G401 (cell line): ENCODE results near the gene RHOH. TPM values are rescaled to one million over a fixed set of nuclear protein-coding genes. Genes with fewer than 3 reads are reported as not detected.

Source experiments
- DNase-seq: peaks from one replicate; pipeline ENCODE4 v3.0.0-alpha.2; 2015; ENCODE audit warnings: low spot score
- in situ Hi-C: cut with HindIII; loops from 2 replicates; pipeline ENCODE4 v1.10.0; 2016; ENCODE audit warnings: low sequenced_read_pairs, mixed read lengths
- total RNA-seq: library from RNA; depleted of rRNA; stranded (reverse); fragments of >200 nt; shearing (Covaris generic); gene quantifications from 2 replicates; pipeline ENCODE4 v1.2.3, GENCODE V29; 2014

Gene RHOH
- total RNA-seq, 1 experiment from 2014 or later, result 48.6 TPM

DNA sequence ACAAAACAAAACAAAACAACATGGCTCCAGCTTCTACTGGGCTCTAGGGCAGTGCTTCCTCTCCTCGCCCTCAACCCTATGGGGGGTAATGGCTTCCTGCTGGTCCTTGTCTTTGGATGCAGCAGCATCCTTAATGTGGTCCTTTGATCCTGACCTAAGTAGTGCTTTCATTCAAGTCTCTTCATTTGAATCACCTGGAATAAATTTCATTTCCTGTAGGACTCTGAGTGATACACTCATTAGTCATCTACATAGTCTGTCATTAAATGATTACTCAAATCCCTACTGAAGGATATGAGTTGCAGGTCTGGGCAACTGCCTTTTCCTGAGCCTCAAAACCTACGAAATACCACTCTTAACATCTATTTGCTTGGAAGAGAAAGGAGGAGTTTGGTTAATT, 54.5 kb downstream of the RHOH start:
- in situ Hi-C loops, result no loop called here
- DNase-seq, result no peak

DNA sequence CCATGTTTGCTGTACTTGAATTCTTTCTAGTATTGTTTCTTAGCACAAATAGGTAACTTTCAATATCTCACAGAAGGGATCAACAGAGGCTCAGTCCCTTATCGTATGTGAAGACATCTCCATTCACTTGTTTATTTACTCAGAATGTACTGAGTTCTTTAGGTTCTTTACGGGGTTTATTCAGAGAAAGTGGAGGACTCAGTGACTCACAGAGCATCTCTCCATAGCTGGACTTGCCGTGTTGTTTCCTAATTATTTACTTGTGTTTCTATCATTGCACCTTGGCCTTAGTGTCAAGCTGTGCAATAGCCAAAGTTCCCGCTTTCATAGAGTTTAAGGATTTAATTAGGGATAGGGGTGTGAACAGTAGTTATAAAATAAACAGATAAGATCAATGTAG, 57.1 kb downstream of the RHOH start:
- DNase-seq, result no peak
- in situ Hi-C loops, result no loop called here

DNA sequence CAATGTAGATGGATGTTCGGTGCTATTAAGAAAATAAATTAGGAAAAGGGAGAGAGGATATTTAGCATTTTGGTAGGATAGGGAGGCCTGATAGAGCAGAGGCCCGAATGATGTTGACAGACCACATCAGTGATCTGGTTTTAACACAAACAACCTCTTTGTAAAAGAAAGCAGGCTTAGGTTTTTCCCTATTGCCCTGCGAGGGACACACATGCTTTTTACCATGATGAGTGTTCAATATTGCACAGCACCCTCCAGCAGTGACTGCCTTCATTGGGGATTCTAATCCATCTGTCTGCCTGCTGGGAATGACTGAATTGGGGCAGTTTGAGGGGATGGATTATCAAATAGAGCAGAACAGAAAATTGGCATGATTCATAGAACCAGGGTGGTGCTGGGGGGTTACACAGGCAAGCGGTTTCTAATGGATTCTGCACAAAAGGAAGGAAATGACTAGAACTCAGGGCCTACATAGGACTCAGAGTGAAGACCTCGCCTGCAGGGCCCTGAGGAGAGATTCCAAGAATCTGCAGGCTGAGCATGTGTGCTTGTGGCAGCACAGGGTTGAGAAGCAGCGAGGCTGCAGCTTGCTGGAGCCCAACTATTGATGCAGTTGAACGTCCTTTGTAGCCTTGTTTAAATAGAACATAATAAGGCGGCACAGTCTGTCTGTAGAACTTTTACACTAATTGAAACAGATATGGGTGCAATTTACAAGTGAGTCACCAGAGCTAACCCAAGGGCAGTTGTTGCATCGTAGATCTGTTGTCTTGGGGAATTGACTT, 58.0 kb downstream of the RHOH start:
- DNase-seq, result no peak
- in situ Hi-C loops, result no loop called here

DNA sequence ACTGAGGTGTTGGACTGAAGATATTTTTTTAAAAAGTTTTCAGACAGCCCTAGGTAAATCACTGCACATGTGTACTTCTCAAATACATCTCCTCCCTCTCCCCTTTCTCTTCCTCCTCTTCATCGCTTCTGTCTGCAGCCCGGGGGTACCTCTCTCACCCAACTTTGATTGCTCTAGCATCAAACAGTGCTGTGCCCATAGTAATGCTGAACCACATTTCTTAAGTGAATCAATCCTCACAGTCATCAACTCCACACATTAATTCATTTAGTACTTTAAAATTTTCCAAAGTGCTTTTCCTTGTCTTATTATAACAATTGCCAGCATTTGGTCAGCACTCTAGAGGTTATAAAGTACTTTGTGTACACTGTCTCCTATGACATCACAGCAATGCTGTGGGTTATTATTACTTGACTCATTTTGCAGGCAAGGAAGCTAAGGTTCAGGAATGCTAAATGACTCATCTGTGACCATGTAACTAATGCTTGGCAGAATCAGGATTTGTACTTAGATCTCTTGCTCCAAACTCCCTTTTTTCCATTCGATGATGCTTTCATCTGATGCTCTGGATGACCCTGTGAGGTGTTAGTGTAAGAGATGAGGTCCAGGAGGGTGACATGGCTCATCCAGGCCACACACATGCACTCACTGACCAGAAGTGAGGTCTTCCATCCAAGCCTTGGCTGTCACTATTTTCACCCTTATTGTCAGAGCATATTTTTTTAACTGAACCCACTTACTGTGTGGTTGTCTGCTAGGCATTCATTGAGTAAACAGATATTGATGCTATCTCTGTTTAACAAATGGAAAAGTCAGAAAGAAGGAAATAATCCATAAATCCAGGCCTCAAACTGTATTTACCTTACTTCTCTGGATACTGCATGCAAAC, 58.8 kb downstream of the RHOH start:
- in situ Hi-C loops, result no loop called here
- no peak for DNase-seq

DNA sequence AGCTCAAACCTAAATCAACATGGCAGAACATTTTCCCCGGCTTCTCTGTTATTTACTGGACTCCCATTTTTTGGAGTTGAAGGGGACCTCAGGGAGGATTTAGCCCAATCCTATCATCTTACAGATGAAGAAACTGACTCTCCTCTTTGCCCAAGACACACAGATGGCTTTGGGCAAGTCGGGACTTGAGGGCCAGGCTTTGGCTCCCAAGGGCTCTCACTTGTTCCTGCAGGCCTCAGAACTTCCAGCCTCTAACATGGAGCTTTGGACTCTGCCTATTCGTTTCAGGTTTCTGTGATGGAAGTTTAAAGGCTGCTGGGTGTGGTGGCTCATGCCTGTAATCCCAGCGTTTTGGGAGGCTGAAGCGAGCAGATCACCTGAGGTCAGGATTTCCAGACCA, 59.5 kb downstream of the RHOH start:
- no peak for DNase-seq
- in situ Hi-C loops, result no loop called here

DNA sequence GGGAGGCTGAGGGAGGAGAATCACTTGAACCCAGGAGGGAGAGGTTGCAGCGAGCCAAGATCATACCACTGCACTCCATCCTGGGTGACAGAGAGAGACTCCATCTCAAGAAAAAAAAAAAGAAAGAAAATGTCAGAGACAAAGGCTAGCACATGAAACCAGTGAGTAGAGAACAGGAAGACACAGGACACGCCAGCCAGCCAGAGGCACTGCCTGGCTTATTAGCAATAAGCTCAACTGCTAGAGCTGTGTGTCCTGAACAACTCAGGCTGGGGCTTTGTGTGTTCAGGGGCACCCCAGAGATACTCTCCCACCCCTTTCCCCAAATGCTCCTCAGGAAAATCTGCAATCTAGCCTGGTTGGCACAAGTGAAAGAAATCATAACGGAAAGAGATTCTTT, 60.0 kb downstream of the RHOH start:
- DNase-seq, result no peak
- in situ Hi-C loops, result no loop called here

DNA sequence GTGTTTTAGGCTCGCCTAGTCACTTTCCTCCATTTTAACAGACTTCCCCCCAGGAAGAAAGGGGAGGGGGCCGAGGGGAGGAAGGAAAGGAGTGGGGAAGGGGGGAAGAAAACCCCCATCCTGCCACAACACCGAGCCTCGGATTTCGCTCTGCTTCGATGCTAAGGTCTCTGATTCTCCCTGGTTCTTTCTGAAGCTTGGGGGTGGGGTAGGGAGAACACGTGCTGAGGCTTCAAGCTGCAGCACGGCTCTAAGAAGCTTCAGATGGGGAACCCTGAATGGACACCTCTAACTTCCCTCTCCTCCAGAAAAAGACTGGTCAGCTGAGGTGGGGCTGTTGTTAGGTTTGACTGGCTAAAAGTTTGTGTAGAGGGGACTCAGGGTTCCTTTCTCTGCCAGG, 61.8 kb downstream of the RHOH start:
- in situ Hi-C loops, result no loop called here
- DNase-seq, result no peak

DNA sequence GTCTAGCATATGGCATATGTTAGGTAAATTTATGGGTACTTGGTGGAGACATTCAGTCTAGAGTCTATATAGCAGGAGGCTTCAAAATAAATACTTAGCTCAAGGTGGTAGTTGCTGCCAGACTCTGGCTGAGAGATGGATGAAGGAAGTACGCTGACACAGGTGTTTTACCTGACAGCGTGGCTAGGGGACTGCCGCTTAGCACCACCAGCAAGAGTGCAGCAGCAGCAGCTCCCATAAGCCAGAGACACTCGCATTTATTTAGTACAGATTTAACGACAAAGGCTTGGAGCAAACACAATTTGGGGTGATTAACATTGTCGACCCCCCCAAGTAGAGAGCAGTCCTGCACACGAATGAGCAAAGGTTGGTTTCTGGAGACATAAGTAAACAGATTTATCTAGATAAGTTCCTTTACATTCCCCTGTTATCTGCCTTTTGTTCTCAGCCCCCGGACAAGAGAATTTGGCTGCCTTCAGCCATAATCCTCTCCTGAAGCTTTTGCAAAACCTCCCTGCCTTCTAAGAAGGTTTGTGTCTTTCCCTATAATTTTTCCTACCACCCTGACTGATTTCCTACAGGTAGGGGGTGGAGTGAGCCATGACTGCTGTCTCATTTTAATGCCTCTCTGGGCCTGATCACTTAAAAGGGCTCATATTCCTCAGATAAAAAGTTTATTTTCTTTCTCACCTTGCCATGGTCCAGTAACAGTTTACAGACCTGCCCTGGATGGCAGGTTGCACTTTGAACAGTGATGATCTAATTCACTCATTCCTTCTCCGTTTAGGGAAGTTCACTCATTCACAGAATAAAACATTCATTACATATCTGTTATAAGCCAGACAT, 64.6 kb downstream of the RHOH start:
- DNase-seq, result no peak
- in situ Hi-C loops, result no loop called here

DNA sequence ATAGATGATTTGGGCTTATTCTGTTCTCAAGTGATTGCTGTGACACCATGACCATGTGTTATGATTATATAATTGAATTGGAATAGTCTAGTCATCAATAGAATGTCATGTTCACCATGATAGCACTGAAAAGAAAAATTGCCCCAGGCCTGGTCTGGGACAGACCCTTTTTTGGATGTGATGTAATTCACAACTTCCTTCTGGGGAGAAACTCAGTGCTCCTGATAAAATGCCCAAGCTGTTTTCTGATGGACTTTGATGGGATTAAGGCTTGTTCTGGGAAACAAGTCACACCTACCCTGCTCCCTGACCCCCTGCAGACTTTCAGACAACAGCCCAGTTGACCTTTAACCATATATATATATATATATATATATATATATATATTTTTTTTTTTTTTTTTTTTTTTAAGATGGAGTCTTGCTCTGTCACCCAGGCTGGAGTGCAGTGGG, 65.3 kb downstream of the RHOH start:
- no peak for DNase-seq
- in situ Hi-C loops, result no loop called here

DNA sequence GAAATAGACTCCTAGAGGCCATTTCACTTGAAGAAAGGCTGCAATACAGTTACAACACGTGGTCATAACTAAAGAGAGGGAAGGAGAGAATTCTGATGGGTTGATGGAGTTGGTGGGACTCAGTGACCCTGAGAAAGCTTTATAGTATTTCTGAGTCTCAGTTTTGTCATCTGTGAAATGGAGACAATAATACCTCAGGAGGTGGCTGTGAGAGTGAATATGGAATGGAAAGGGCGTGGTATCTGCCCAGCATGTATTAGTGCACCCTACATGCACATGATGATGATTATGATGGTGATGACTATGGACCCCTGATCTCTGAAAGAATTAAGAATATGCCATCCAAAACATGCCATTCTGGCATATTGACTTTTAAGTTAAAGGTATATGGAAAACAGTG, 66.0 kb downstream of the RHOH start:
- DNase-seq, result no peak
- in situ Hi-C loops, result no loop called here

DNA sequence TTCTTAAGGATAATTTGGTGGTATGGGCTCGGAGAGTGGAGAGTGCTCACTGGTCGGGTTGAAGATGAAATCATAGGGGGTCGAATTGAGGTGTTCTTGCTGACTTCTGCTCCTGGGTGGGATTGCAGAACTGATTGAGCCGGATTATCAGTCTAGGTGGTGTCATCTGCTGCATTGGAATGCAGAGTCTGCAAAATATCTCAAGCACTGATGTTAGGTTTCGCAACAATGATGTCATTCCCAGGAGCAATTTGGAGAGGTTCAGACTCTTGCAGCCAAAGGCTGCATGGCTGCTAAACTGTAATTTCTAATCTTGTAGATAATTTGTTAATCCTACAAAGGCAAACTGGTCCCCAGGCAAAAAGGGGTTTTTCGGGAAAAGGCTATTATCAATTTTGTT, 67.7 kb downstream of the RHOH start:
- no peak for DNase-seq
- in situ Hi-C loops, result no loop called here

DNA sequence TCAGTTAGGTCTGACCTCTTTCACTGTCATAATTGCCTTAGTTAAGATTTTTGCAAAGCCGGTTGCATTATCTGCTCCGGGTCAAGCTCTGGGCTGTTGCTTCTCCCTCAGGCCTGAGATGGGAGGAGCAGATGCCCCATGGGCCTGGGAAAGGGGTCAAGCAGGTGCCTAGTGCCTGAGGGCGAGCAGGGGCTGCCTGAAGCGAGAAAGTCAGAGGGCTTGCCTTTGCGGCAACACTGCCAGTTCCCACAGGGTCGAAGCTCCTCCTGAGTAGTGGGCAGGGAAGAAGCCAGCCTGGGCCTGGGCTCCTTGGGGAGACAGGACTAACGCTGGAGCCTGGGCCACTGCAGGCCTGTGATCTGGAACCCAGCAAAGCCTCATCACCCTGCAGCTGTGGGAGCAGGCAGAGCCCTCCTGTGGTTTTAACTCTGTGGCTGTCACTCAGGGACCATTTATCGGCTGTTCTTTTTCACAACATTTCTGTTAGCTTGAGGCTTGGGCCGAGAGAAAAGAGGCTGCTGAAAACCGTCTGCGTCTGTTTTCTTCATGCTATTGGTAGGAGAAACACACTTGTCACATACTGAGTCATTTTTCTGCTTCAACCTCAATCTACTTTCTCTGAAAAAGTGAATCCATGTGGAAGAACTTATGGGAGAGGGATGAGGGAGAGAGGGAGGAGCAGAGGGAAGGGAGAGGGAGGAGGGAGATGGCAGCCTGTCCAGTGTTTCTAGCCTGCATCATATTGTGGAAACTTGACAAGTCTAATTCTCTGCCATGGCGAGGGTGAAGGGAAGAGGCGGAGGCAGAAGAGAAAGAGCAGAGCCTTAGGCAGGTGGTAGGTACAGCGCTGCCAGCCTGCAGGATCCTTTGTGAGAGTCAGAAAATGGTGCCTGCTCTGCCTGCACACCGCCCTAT, 68.4 kb downstream of the RHOH start:
- no peak for DNase-seq
- in situ Hi-C loops, result no loop called here

DNA sequence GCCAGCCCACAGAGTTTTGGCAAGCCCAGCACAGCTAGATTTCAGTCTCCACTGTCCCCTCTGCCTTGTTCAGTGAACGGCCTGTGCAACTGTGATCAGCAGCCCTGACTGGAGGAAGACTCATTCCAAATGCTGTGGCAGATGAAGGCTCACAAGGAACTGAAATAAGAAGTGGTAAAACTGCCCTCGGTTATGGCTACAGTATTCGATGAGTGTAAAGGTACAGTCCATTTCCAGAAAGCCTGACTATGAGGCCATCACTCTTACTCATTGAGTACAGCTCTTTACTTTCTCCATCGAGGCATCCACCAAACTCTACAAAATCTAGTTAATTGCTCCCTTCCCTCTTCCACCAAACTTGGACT, 69.1 kb downstream of the RHOH start:
- DNase-seq, result no peak
- in situ Hi-C loops, result no loop called here

DNA sequence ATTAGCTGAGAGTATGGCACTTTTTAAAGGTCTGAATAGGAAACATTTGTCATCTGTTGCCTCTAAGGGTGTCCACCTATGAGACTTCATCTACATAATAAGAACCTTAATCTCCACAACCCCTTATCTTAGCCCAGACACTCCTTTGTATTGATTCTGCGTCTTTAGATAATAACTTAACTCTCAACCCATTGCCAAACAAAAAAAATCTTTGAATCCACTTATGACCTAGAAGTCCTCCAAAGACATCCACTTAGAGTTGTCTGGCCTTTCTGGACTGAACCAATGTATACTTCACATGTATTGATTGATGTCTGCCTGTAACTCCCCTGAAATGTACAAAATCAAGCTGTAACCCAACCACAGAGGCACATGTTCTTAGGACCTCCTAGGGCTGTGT, 72.3 kb downstream of the RHOH start:
- in situ Hi-C loops, result no loop called here
- DNase-seq, result no peak

DNA sequence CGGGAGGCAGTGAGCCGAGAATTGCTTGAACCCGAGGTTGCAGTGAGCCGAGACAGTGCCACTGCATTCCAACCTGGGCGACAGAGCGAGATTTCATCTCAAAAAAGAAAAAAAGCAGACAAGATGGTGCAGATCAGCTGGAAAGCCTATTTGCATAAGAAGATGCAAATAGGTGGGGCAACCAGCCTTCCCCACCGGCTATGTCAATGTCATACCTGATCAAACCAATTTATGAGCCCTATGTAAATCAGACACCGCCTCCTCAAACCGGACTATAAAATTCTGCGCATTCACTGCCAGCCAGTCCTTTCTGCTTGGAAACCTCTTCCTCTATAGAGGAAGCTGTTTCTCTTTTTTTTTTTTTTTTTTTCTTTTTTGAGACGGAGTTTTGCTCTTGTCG, 73.8 kb downstream of the RHOH start:
- in situ Hi-C loops, result no loop called here
- no peak for DNase-seq

DNA sequence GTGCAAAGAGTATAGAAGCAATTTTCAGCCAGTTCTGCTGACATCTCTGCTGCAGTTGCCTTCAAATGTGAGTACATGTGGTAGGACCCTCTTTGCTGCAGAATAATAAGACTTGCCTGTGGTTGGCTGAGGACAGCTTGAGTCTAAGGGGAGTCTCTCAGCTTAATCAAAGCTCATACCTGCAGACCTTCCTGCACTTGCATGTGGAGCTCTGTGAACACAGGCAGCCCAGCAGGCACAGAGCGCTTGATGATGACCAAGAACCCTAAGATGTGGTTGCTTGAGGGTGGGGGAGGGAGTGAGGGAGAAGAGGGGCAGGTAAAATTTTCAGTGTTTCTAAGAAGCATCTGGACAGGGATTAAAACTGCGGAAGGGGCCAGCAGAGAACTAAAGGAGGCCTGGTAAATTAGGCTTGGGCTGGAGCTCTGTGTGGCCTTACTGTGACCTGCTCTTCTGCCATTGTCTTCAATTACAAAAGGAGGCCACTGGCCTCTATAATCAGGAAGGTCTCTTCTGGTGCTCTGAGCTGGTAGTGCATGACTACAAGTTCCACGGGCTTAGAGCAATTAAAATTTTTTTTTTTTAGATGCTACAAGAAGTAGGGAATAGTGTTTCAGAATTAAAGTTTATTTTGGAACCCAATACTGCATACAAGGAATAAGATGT, 78.4 kb downstream of the RHOH start:
- DNase-seq, result no peak
- in situ Hi-C loops, result no loop called here

DNA sequence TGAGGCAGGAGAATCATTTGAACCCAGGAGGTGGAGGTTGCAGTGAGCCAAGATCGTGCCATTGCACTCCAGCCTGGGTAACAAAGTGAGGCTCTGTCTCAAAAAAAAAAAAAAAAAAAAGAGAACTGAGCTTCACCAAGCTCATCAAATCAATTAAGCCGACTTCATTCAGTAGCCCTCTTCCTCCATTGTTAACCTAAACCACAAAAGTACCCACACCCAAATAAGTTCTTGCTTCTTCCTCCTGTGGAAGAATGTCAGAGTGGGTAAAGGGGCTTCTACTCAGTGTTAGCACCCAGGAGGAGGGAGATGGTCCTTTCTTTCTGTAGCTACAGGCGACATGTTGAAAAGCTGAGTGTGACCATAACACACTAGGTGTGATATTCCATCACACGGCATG, 79.7 kb downstream of the RHOH start:
- in situ Hi-C loops, result no loop called here
- no peak for DNase-seq

DNA sequence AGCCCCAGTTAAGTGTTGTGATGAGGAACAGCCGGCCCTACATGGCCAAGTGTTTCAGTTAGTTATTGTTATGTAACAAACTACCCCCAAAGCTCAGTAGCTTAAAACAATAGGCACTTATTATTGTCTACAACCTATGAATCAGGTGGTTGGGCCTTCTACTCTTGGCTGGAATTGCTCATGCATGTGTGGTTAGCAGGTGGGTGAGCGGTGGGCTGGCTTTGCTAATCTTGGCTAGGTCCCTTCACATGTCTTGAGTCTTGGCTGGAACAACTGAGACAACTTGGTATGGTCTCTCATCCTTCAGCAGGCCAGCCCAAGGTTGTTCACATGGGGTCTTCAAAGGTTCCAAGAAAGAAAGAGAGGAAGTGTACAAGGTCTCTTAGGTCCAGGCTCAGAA, 83.8 kb downstream of the RHOH start:
- no peak for DNase-seq
- in situ Hi-C loops, result no loop called here
